ENCODE data around the gene FLT3LG.

Gene FLT3LG

DNA sequence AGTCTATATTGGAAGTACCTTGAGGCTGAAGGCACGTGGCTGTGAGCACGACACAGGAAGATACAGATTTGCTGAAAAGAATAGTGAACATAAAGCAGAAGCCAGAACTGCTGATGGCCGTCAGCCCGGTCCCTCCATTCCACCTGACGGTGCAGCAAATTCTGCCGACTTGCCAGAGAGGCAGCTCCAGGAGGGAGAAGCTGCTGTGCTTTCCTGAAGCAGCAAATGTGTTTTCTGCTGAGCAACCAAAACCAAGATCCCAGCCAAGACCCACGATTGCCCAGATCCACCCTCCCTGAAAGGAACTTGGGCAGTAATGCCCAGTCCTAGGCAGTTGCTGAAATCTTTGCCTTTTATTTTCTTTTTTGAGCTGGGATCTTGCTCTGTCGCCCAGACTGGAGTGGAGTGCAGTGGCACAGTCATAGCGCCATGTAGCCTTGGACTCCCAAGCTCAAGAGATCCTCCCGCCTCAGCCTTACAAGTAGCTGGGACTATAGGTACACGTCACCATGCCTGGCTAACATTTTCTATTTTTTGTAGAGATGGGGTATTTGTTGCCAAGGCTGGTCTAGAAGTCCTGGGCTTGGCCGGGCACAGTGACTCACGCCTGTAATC is 46.8 kb downstream of the FLT3LG start:
- no peak for DNase-seq

DNA sequence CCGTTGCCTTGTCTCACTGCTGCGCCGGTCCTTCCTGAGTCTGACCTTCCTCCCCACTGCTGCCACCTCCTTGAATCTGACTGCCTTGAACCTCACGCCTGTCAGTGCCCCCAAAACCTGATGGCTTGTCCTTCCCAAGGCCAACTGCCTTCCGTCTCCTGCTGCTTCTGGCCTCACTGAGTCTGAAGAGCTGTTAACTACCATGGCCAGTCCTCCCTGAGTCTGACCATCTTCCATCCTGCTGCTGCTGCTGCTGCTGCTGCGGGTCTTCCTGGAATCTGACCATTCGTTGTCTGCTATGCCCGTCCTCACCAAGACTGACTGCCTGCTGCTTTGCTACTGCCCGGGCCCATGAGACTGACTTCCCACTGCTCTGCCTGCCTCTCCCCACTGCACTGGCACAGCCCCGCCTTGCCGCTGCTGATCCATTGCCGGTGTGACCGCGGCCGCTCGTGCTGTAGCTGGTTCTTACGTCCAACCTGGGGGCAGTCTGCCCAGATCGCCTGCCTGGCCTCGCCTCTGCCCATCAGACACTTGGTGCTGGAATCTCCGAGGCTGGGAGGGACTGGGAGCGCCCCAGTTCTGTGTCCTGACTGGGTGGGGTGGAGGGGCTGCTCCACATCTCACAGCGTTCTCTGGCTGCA is 50.9 kb downstream of the FLT3LG start:
- DNase-seq = no peak

DNA sequence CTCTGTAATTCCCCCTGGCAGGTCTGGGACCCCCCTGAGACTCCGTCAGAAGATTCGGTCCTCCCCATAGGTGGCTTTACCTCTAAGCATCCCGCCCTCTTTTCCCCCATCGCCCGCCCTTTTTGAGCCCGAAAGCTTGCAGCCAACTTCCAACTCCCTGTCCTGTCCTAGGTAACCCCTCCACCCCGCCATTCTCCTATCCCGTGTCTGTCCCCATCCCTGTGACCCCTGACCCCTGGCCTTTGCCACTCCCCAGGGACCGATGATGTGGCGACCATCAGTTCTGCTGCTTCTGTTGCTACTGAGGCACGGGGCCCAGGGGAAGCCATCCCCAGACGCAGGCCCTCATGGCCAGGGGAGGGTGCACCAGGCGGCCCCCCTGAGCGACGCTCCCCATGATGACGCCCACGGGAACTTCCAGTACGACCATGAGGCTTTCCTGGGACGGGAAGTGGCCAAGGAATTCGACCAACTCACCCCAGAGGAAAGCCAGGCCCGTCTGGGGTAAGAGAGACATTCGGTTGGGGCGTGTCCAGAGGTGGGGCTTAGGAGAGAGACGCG is 54.3 kb downstream of the FLT3LG start:
- no peak for DNase-seq

- DNase-seq = no peak
Observed at GRCh38 chr19:49530708-49531107, 56.7 kb downstream of the FLT3LG start.

- no peak for DNase-seq
Observed at GRCh38 chr19:49533551-49534488, 59.8 kb downstream of the FLT3LG start.

GRCh38 chr19:49534632-49535385 is 60.8 kb downstream of the FLT3LG start:
- no peak for DNase-seq
